A673 (cell line): ENCODE measurements around the gene TMEM138. TPM values are rescaled to one million over a fixed set of nuclear protein-coding genes. Genes with fewer than 3 reads are reported as not detected.

ENCODE experiments used
- Bru-seq: library from RNA; stranded (reverse); fragments of 400-500 nt; gene quantifications from one replicate; lab custom pipeline; 2021; lab: Mats Ljungman, UMichigan
- BruChase-seq, 2 experiments: library from RNA; stranded (reverse); fragments of 400-500 nt; gene quantifications; one replicate each; lab custom pipeline; 2021; lab: Mats Ljungman, UMichigan
- BruUV-seq: library from RNA; stranded (reverse); fragments of 400-500 nt; replicated peaks from 2 replicates; lab custom pipeline; 2021; lab: Mats Ljungman, UMichigan
- CTCF ChIA-PET: fragments of 300-600 bp; sonication (Branson Sonifier 250); formaldehyde crosslinking; loops from one replicate; lab custom pipeline; 2022; ENCODE audit warnings: antibody characterized with exemption; lab: Charles Lee
- POLR2A ChIA-PET: fragments of 300-600 bp; sonication (Branson Sonifier 250); formaldehyde crosslinking; loops from one replicate; lab custom pipeline; 2022; ENCODE audit warnings: antibody characterized with exemption; ENCODE audit not compliant: low non-redundant PET; lab: Charles Lee
- DNase-seq: peaks from one replicate; pipeline ENCODE4 v3.0.0-alpha.2; 2015; ENCODE audit warnings: low spot score
- H3K27ac ChIP-seq: fragments of 200-600 bp; sonication (generic); 2 replicates; pipeline ENCODE4 v1.5.1; 2016; ENCODE audit warnings: mixed run types, low read depth, mild to moderate bottlenecking, mixed read lengths, antibody characterized with exemption, low read length; ENCODE audit not compliant: poor library complexity, severe bottlenecking
- H3K27me3 ChIP-seq: fragments of 200-600 bp; sonication (generic); replicated peaks from 2 replicates; pipeline ENCODE4 v1.6.1; 2017; ENCODE audit warnings: mixed run types, low read depth, mild to moderate bottlenecking, mixed read lengths, antibody characterized with exemption, low read length; ENCODE audit not compliant: insufficient read depth, poor library complexity
- H3K36me3 ChIP-seq: fragments of 200-600 bp; sonication (generic); 2 replicates; pipeline ENCODE4 v1.6.1; 2016; ENCODE audit warnings: mixed run types, mild to moderate bottlenecking, mixed read lengths, antibody characterized with exemption, low read length; ENCODE audit not compliant: insufficient read depth, poor library complexity, severe bottlenecking
- H3K4me1 ChIP-seq: fragments of 200-600 bp; sonication (generic); 2 replicates; pipeline ENCODE4 v1.6.1; 2017; ENCODE audit warnings: mixed run types, mild to moderate bottlenecking, mixed read lengths, antibody characterized with exemption, low read length; ENCODE audit not compliant: insufficient read depth, poor library complexity, severe bottlenecking
- H3K4me3 ChIP-seq: fragments of 200-600 bp; sonication (generic); 2 replicates; pipeline ENCODE4 v1.5.1; 2016; ENCODE audit warnings: low read depth, mixed run types, mild to moderate bottlenecking, mixed read lengths, low read length; ENCODE audit not compliant: poor library complexity, severe bottlenecking
- H3K9me3 ChIP-seq: fragments of 200-600 bp; sonication (generic); 2 replicates; pipeline ENCODE4 v1.6.1; 2016; ENCODE audit warnings: mixed run types, low read depth, mild to moderate bottlenecking, mixed read lengths, antibody characterized with exemption, low read length; ENCODE audit not compliant: poor library complexity, severe bottlenecking
- EZH2 ChIP-seq: fragments of 200-600 bp; sonication (generic); IDR thresholded peaks from 2 replicates; pipeline ENCODE4 v1.6.1; 2017; ENCODE audit warnings: borderline replicate concordance, low read depth, mild to moderate bottlenecking, mixed read lengths, antibody characterized with exemption, low read length; ENCODE audit not compliant: poor library complexity, severe bottlenecking
- intact Hi-C: fragments of 100-400 bp; cut with micrococcal nuclease; formaldehyde crosslinking; loops from one replicate; pipeline ENCODE4 v1.10.0; 2022; ENCODE audit not compliant: unreplicated experiment
- long read RNA-seq: library from polyadenylated mRNA; stranded (forward); transcript quantifications from one replicate; pipeline ENCODE4 v2.0.0, GENCODE V29; 2022
- total RNA-seq: library from RNA; stranded (reverse); gene quantifications from 2 replicates; pipeline ENCODE4 v1.2.3, GENCODE V29; 2021
- TF ChIP-seq, protein P1 (sequence below): fragments of 300-800, 200-600 bp; sonication (generic); conservative IDR thresholded peaks from 2 replicates; pipeline ENCODE4 v1.5.1; 2017; ENCODE audit warnings: low read depth, mild to moderate bottlenecking, antibody characterized with exemption, low read length, moderate library complexity, mixed read lengths

Gene TMEM138
- total RNA-seq (58.8 and 82.8 TPM in 2 replicates), Bru-seq, nascent RNA (percentile 89 among the genes with signal in this experiment), BruChase-seq, experiment 1, labeled RNA remaining after a 2-hour chase (percentile 87 among the genes with signal in this experiment), BruChase-seq, experiment 2, labeled RNA remaining after a 6-hour chase (percentile 84 among the genes with signal in this experiment)
- long read RNA-seq, transcript TMEM138-205 (4 exons, 1,134 nt), result minor isoform, 8 of 89 reads
- long read RNA-seq, transcript TMEM138-201 (5 exons, 1,848 nt), result major isoform, 41 of 89 reads
- long read RNA-seq, transcript TMEM138-209 (3 exons, 2,839 nt), result minor isoform, 10 of 89 reads
- long read RNA-seq, partial matches to known transcripts, result 4 of 89 reads
- long read RNA-seq, other reads (novel, unspliced or antisense), result 23 of 89 reads

DNA sequence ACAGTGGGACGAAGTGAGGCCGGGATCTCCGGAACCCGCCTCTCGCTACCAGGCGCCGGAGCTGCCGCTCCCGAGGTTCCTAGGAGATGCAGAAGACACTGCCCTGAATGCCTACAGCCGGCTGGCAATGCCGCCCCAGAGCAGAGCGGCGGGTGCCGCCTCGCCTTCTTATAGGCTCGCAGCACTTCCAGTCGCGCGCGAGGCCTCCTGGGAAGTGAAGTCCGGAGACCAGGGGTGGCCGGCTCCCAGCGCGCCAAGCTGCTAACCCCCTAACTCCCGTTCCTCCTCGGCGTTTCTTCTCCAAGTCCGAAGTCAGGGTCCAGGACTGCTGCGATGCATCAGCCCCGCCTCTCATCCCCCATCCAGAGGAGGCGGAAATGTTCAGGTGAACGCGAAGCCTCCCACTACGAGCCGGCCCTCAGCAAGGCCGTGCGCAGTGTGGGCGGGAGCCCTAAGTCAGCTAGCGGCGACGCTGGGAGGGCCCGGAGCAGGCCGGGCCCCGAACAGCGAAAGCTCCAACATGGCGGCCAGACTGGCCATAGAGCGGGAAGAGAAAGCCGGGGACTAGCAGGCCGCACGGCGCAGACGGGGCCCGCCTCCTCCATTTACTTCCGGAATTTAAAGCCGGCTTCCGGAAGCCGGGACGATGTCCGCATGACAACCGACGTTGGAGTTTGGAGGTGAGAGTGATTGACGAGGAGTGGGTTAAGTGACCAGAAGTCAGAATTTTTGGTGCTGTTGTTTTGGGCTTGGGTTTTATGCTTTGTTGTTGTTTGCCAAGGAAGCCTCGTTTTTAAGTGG is at the start of gene TMEM138, which contains the start of gene CYB561A3:
Gene TMEM138 (plus strand): TSS at position 634 of the 801 bp plus-strand sequence. CDS start 2,017 bp downstream, outside the sequence.
Gene CYB561A3 (minus strand): TSS at position 142 of the 801 bp plus-strand sequence. CDS start 5,169 bp downstream, outside the sequence.
- CTCF ChIA-PET, result interaction anchor here (0.8 to 2.0 kb wide), 3 partner anchors 16 to 30 kb away, joined by 3 to 12 read pairs (median 3); partner anchors contain the start of gene TMEM216
- H3K4me3 ChIP-seq, result peak within 1 kb of the TSS; percentile 72
- peak; percentile 98 for DNase-seq
- no peaks in the 10 kb centered on the region for H3K9me3 ChIP-seq
- no peaks in the 10 kb centered on the region for H3K27me3 ChIP-seq
- peaks cover 32% of the 10 kb centered on the region for H3K36me3 ChIP-seq
- no peak for TF ChIP-seq EZH2
- TF ChIP-seq, protein P1, sequence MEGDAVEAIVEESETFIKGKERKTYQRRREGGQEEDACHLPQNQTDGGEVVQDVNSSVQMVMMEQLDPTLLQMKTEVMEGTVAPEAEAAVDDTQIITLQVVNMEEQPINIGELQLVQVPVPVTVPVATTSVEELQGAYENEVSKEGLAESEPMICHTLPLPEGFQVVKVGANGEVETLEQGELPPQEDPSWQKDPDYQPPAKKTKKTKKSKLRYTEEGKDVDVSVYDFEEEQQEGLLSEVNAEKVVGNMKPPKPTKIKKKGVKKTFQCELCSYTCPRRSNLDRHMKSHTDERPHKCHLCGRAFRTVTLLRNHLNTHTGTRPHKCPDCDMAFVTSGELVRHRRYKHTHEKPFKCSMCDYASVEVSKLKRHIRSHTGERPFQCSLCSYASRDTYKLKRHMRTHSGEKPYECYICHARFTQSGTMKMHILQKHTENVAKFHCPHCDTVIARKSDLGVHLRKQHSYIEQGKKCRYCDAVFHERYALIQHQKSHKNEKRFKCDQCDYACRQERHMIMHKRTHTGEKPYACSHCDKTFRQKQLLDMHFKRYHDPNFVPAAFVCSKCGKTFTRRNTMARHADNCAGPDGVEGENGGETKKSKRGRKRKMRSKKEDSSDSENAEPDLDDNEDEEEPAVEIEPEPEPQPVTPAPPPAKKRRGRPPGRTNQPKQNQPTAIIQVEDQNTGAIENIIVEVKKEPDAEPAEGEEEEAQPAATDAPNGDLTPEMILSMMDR, result no peak
- no TSS peak for BruUV-seq
- POLR2A ChIA-PET, result interaction anchor here (0.5 to 1.4 kb wide), 9 partner anchors 12 to 368 kb away, joined by 3 to 8 read pairs (median 5); partner anchors contain the start of genes DDB1, TKFC and TMEM216
- intact Hi-C loops, result loop anchor here (2.0 kb wide), 1 partner anchor 17 kb away; no protein-coding TSS in a partner anchor
- peaks cover 15% of the 10 kb centered on the region for H3K4me1 ChIP-seq
- H3K27ac ChIP-seq, result peak within 1 kb of the TSS; percentile 99

- BruUV-seq, result no TSS peak
- H3K36me3 ChIP-seq, result peaks cover 76% of the 10 kb centered on the region
Measured at GRCh38 chr11:61315260-61315659, 46.9 kb upstream of the TMEM138 start.

More at GRCh38 chr11:61315260-61315659, 46.9 kb upstream of the TMEM138 start:
- no peaks in the 10 kb centered on the region for H3K9me3 ChIP-seq
- no peaks in the 10 kb centered on the region for H3K4me1 ChIP-seq
- TF ChIP-seq EZH2, result no peak
- TF ChIP-seq, protein P1, result no peak
- DNase-seq, result no peak
- intact Hi-C loops, result no loop called here
- no peak overlapping the region for H3K4me3 ChIP-seq
- ChIA-PET CTCF (interaction anchor here (0.7 kb wide), 1 partner anchor 38 kb away, joined by 20 read pairs; no protein-coding TSS in a partner anchor), POLR2A (no interaction called here)
- no peaks in the 10 kb centered on the region for H3K27me3 ChIP-seq
- no peak overlapping the region for H3K27ac ChIP-seq
